CD14-positive monocyte (primary cell): ENCODE measurements around the gene MRPL51. TPM values are rescaled to one million over a fixed set of nuclear protein-coding genes. Genes with fewer than 3 reads are reported as not detected.

Experiments
- DNase-seq, 3 donors: peaks; one replicate each; pipeline ENCODE4 v3.0.0-alpha.2; 2011 to 2022
- H2AFZ ChIP-seq: 2 replicates; pipeline ENCODE4 v1.6.0; 2012; ENCODE audit warnings: mild to moderate bottlenecking, low read depth, low read length, inconsistent platforms; ENCODE audit not compliant: insufficient read depth, poor library complexity, severe bottlenecking
- H3K27ac ChIP-seq, 2 donors: 1 replicate in 1 of 2; 2 replicates in 1 of 2; pipeline ENCODE4 v1.5.1; 2012 to 2013; ENCODE audit warnings: low read length in 2 of 2, control low read depth in 1 of 2, inconsistent platforms in 1 of 2, low read depth in 1 of 2, mild to moderate bottlenecking in 1 of 2
- H3K27me3 ChIP-seq, 2 donors: one replicate each; pipeline versions ENCODE4 v1.6.0 to v1.6.1; 2011 to 2013; ENCODE audit warnings: low read length in 2 of 2; ENCODE audit not compliant: control insufficient read depth in 2 of 2, insufficient read depth in 2 of 2
- H3K36me3 ChIP-seq, 2 donors: replicated peaks in 1 of 2; 1 replicate in 1 of 2; 2 replicates in 1 of 2; pipeline versions ENCODE4 v1.5.1 to v1.6.1; 2012 to 2013; ENCODE audit warnings: low read length in 2 of 2, control low read depth in 1 of 2, inconsistent platforms in 1 of 2, mild to moderate bottlenecking in 1 of 2; ENCODE audit not compliant: insufficient read depth in 2 of 2, control insufficient read depth in 1 of 2
- H3K4me1 ChIP-seq, 2 donors: 1 replicate in 1 of 2; 2 replicates in 1 of 2; pipeline versions ENCODE4 v1.5.1 to v1.6.1; 2012 to 2013; ENCODE audit warnings: low read length in 2 of 2, control low read depth in 1 of 2, inconsistent platforms in 1 of 2, mild to moderate bottlenecking in 1 of 2, moderate library complexity in 1 of 2; ENCODE audit not compliant: insufficient read depth in 2 of 2, control insufficient read depth in 1 of 2
- H3K4me2 ChIP-seq: replicated peaks from 2 replicates; pipeline ENCODE3; 2012; ENCODE audit warnings: low read length, moderate library complexity, mild to moderate bottlenecking; ENCODE audit not compliant: poor library complexity, severe bottlenecking; ENCODE audit errors: extremely low read depth
- H3K4me3 ChIP-seq, 3 experiments: fragments of 200-600 bp in 1 of 3; sonication (generic) in 1 of 3; replicated peaks in 1 of 3; 1 replicate in 2 of 3; 2 replicates in 1 of 3; pipeline ENCODE4 v1.5.1; 2011 to 2013; ENCODE audit warnings: low read length in 3 of 3, mild to moderate bottlenecking in 3 of 3, control low read depth in 2 of 3, low read depth in 2 of 3, inconsistent platforms in 1 of 3, moderate library complexity in 1 of 3
- H3K79me2 ChIP-seq: 2 replicates; pipeline ENCODE4 v1.6.0; 2012; ENCODE audit warnings: mild to moderate bottlenecking, control low read depth, inconsistent platforms, low read length, moderate library complexity; ENCODE audit not compliant: insufficient read depth
- H3K9ac ChIP-seq: 2 replicates; pipeline ENCODE4 v1.6.0; 2017; ENCODE audit warnings: low read length, mild to moderate bottlenecking; ENCODE audit not compliant: insufficient read depth, poor library complexity, severe bottlenecking
- H3K9me3 ChIP-seq, 2 donors: replicated peaks in 1 of 2; 1 replicate in 1 of 2; 2 replicates in 1 of 2; pipeline versions ENCODE4 v1.5.1 to v1.6.1; 2012 to 2013; ENCODE audit warnings: low read length in 2 of 2, control low read depth in 1 of 2; ENCODE audit not compliant: control insufficient read depth in 1 of 2, insufficient read depth in 1 of 2
- H4K20me1 ChIP-seq: 2 replicates; pipeline ENCODE4 v1.6.0; 2012; ENCODE audit warnings: mild to moderate bottlenecking, low read length, control low read depth, moderate library complexity; ENCODE audit not compliant: insufficient read depth
- H3K27ac Mint-ChIP-seq, 7 donors: one replicate each; pipeline ENCODE4 v1.8.0; 2020; ENCODE audit warnings: mild to moderate bottlenecking in 7 of 7, mixed read lengths in 7 of 7, moderate library complexity in 6 of 7, inconsistent platforms in 2 of 7
- H3K27me3 Mint-ChIP-seq, 3 donors: one replicate each; pipeline ENCODE4 v1.8.0; 2021 to 2022; ENCODE audit warnings: low read depth in 3 of 3, mild to moderate bottlenecking in 3 of 3, mixed read lengths in 3 of 3, moderate library complexity in 3 of 3, inconsistent platforms in 1 of 3
- H3K36me3 Mint-ChIP-seq, 2 donors: one replicate each; pipeline ENCODE4 v1.8.0; 2020; ENCODE audit warnings: mixed read lengths in 2 of 2, inconsistent platforms in 1 of 2, mild to moderate bottlenecking in 1 of 2
- H3K4me1 Mint-ChIP-seq: one replicate; pipeline ENCODE4 v1.8.0; 2020; ENCODE audit warnings: mild to moderate bottlenecking, mixed read lengths
- H3K4me3 Mint-ChIP-seq, 2 donors: one replicate each; pipeline ENCODE4 v1.8.0; 2020; ENCODE audit warnings: mild to moderate bottlenecking in 2 of 2, mixed read lengths in 2 of 2, moderate library complexity in 1 of 2
- H3K9me3 Mint-ChIP-seq, 7 donors: one replicate each; pipeline ENCODE4 v1.8.0; 2020 to 2022; ENCODE audit warnings: mixed read lengths in 7 of 7, mild to moderate bottlenecking in 6 of 7, moderate library complexity in 6 of 7, inconsistent platforms in 2 of 7
- CTCF ChIP-seq: fragments of 200-600 bp; IDR thresholded peaks from one replicate; pipeline ENCODE4 v1.8.0; 2022; ENCODE audit warnings: antibody characterized with exemption, mild to moderate bottlenecking
- WGBS: methylation state at CpG from one replicate; pipeline ENCODE4 v1.1.5; 2013; ENCODE audit warnings: missing lambda C conversion rate; ENCODE audit not compliant: insufficient coverage; 5-methylcytosine and 5-hydroxymethylcytosine counted together
- intact Hi-C, 2 donors: fragments of 100-400 bp; cut with micrococcal nuclease; formaldehyde crosslinking; loops; one replicate each; pipeline versions ENCODE4 v1.15.0 to v1.15.1; 2023
- polyA plus RNA-seq, 3 donors: library from polyadenylated mRNA; depleted of rRNA in 1 of 3; unstranded in 2 of 3; stranded (reverse) in 1 of 3; fragments of 300-500 nt in 2 of 3; fragments of >200 nt in 1 of 3; fragmentation: Illumina TruSeq in 2 of 3; gene quantifications; 1 replicate in 2 of 3; 2 replicates in 1 of 3; pipeline ENCODE4 v1.2.3, GENCODE V29; 2012 to 2021

The MRPL51 gene
- polyA plus RNA-seq, 3 donors, result 22.0 to 238 (median 189) TPM

DNA sequence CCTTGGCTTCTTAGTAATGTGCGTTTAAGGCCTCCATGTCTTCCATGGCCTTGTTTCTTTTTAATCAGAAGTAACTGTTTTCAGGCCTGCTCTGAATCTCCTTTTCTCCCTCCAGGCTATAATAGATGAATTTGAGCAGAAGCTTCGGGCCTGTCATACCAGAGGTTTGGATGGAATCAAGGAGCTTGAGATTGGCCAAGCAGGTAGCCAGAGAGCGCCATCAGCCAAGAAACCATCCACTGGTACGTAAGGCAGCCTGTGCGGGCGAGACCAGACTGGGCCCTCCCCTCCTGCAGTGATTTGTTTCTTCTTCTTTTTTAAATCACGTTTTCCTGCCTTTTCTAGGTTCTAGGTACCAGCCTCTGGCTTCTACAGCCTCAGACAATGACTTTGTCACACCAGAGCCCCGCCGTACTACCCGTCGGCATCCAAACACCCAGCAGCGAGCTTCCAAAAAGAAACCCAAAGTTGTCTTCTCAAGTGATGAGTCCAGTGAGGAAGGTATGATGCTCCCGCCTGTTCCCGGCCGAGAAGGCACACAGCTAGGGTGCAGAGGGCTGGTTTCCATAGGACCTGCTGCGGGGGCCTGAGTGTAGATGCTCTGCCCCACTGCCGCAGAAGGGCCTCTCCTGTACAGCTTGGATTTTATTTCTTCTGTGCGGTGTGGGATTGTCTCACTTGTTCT lies 37.7 kb upstream of the MRPL51 start:
- 96% methylated on average over 12 of the region's 18 CpGs for WGBS
- Histone ChIP-seq H3K27me3 (no peaks in the 10 kb centered on the region), H3K27ac (peak overlapping the region in 1 of 2 donors; percentile 3), H2AFZ (no peak overlapping the region), H3K9me3 (no peaks in the 10 kb centered on the region), H3K36me3 (peaks cover 53 to 59% of the 10 kb centered on the region in 2 donors), H3K4me1 (peaks cover 28 to 29% of the 10 kb centered on the region in 2 donors), H3K4me3 (no peak overlapping the region), H4K20me1 (peaks cover 14% of the 10 kb centered on the region), H3K4me2 (no peak overlapping the region), H3K79me2 (peaks cover 41% of the 10 kb centered on the region), H3K9ac (no peak overlapping the region)
- no peak for DNase-seq
- intact Hi-C loops, result loop anchor here (5.0 to 10.0 kb wide), 3 partner anchors 33 to 424 kb away; partner anchors contain the start of gene PTPN6 (in 1 of the 2)
- H3K9me3 Mint-ChIP-seq, result no peaks in the 10 kb centered on the region
- H3K4me3 Mint-ChIP-seq, result no peak overlapping the region
- peaks cover 54 to 60% of the 10 kb centered on the region in 2 donors for H3K36me3 Mint-ChIP-seq
- H3K27ac Mint-ChIP-seq, result peak overlapping the region in 6 of 7 donors; percentile 8 to 72 (median 47)
- TF ChIP-seq CTCF, result no peak
- peaks cover 0 to 3% (median 0%) of the 10 kb centered on the region in 3 donors for H3K27me3 Mint-ChIP-seq
- H3K4me1 Mint-ChIP-seq, result peaks cover 24% of the 10 kb centered on the region

GRCh38 chr12:6529291-6529737 lies 36.3 kb upstream of the MRPL51 start:
- Mint-ChIP-seq H3K36me3 (peaks cover 66 to 73% of the 10 kb centered on the region in 2 donors), H3K27me3 (no peaks in the 10 kb centered on the region), H3K4me3 (no peak overlapping the region), H3K4me1 (peaks cover 20% of the 10 kb centered on the region), H3K27ac (peak overlapping the region in 1 of 7 donors; percentile 47), H3K9me3 (no peaks in the 10 kb centered on the region)
- Histone ChIP-seq H3K4me3 (no peak overlapping the region), H3K27me3 (no peaks in the 10 kb centered on the region), H3K9ac (no peak overlapping the region), H3K79me2 (peaks cover 27% of the 10 kb centered on the region), H2AFZ (no peak overlapping the region), H3K4me2 (no peak overlapping the region), H3K4me1 (peaks cover 23 to 25% of the 10 kb centered on the region in 2 donors), H3K9me3 (no peaks in the 10 kb centered on the region), H4K20me1 (no peaks in the 10 kb centered on the region), H3K27ac (no peak overlapping the region), H3K36me3 (peaks cover 67 to 73% of the 10 kb centered on the region in 2 donors)
- TF ChIP-seq CTCF, result no peak
- intact Hi-C loops, result no loop called here
- no CpG with 5 or more reads among the region's 9 CpGs for WGBS
- no peak for DNase-seq
